Hematopoietic multipotent progenitor cell (in vitro differentiated cells): Measurements from ENCODE around the gene SELENOM. TPM values are rescaled to one million over a fixed set of nuclear protein-coding genes. Genes with fewer than 3 reads are reported as not detected.

Experiments
- DNase-seq, 3 donors: peaks; one replicate each; pipeline ENCODE4 v3.0.0-alpha.2; 2011 to 2015; ENCODE audit warnings: low read depth in 2 of 3, low spot score in 2 of 3
- total RNA-seq: library from RNA; depleted of rRNA; stranded (reverse); fragments of >200 nt; gene quantifications from one replicate; pipeline ENCODE4 v1.2.3, GENCODE V29; 2012

The SELENOM gene
- total RNA-seq: 5.1 TPM

GRCh38 chr22:31107178-31107893 lies at the start of gene SELENOM:
Gene SELENOM (minus strand): TSS chr22:31107568. CDS start chr22:31107505, 63 bp downstream.
- DNase-seq: peak; percentile 82 to 87 (median 87)

GRCh38 chr22:31155422-31155821 lies 48.1 kb upstream of the SELENOM start:
- DNase-seq: no peak

- no peak for DNase-seq
Measured at GRCh38 chr22:31154975-31155374, 47.6 kb upstream of the SELENOM start.

GRCh38 chr22:31153357-31153756 lies 46.0 kb upstream of the SELENOM start:
- DNase-seq: no peak

GRCh38 chr22:31151872-31152271 lies 44.5 kb upstream of the SELENOM start:
- no peak for DNase-seq

GRCh38 chr22:31150615-31151014 lies 43.2 kb upstream of the SELENOM start:
- no peak for DNase-seq

- peak in 2 of 3 donors; percentile 54 to 78 for DNase-seq
Measured at GRCh38 chr22:31148953-31149627, 41.7 kb upstream of the SELENOM start.

- DNase-seq: no peak
Measured at GRCh38 chr22:31148488-31148887, 41.1 kb upstream of the SELENOM start.

GRCh38 chr22:31144223-31144622 lies 36.9 kb upstream of the SELENOM start:
- DNase-seq: no peak

GRCh38 chr22:31143537-31143936 lies 36.2 kb upstream of the SELENOM start:
- DNase-seq: no peak

- DNase-seq: no peak
Measured at GRCh38 chr22:31143038-31143437, 35.7 kb upstream of the SELENOM start.

- no peak for DNase-seq
Measured at GRCh38 chr22:31142285-31142684, 34.9 kb upstream of the SELENOM start.

- DNase-seq: no peak
Measured at GRCh38 chr22:31141551-31141950, 34.2 kb upstream of the SELENOM start.

- no peak for DNase-seq
Measured at GRCh38 chr22:31140746-31141145, 33.4 kb upstream of the SELENOM start.

- DNase-seq: no peak
Measured at GRCh38 chr22:31139866-31140716, 32.7 kb upstream of the SELENOM start, which contains the start of gene PLA2G3. Gene PLA2G3 (minus strand): TSS chr22:31140508. CDS start chr22:31140354, 154 bp downstream.

- DNase-seq: no peak
Measured at GRCh38 chr22:31139066-31139465, 31.7 kb upstream of the SELENOM start.

- DNase-seq: no peak
Measured at GRCh38 chr22:31138126-31138525, 30.8 kb upstream of the SELENOM start.

- no peak for DNase-seq
Measured at GRCh38 chr22:31137721-31138120, 30.4 kb upstream of the SELENOM start.

GRCh38 chr22:31136711-31137110 lies 29.3 kb upstream of the SELENOM start:
- no peak for DNase-seq

- no peak for DNase-seq
Measured at GRCh38 chr22:31136155-31136554, 28.8 kb upstream of the SELENOM start.

GRCh38 chr22:31135706-31136105 lies 28.3 kb upstream of the SELENOM start:
- DNase-seq: no peak
